Activated CD4-positive, alpha-beta memory T cell treated with anti-CD3 and anti-CD28 coated beads for 36 hours (primary cell): ENCODE results near the gene KRT9. TPM values are rescaled to one million over a fixed set of nuclear protein-coding genes. Genes with fewer than 3 reads are reported as not detected.

Experiments used
- CTCF ChIA-PET: fragments of 350-600 bp; sonication (Branson Sonifier 250); formaldehyde crosslinking; loops from one replicate; lab custom pipeline; 2021; ENCODE audit warnings: antibody characterized with exemption, inconsistent platforms; lab: Charles Lee
- POLR2A ChIA-PET: fragments of 350-600 bp; sonication (Branson Sonifier 250); formaldehyde crosslinking; loops from one replicate; lab custom pipeline; 2021; ENCODE audit warnings: antibody characterized with exemption; lab: Charles Lee
- DNase-seq: peaks from one replicate; pipeline ENCODE4 v3.0.0-alpha.2; 2020
- H3K27ac Mint-ChIP-seq: one replicate; pipeline ENCODE4 v1.8.0; 2021; ENCODE audit warnings: mixed read lengths
- H3K27me3 Mint-ChIP-seq: one replicate; pipeline ENCODE4 v1.8.0; 2021; ENCODE audit warnings: mixed read lengths
- H3K36me3 Mint-ChIP-seq: one replicate; pipeline ENCODE4 v1.8.0; 2021; ENCODE audit warnings: mixed read lengths
- H3K4me1 Mint-ChIP-seq: one replicate; pipeline ENCODE4 v1.8.0; 2021; ENCODE audit warnings: low read depth, mixed read lengths
- H3K4me3 Mint-ChIP-seq: one replicate; pipeline ENCODE4 v1.8.0; 2021; ENCODE audit warnings: mild to moderate bottlenecking, mixed read lengths
- H3K9me3 Mint-ChIP-seq: one replicate; pipeline ENCODE4 v1.8.0; 2021; ENCODE audit warnings: mixed read lengths
- intact Hi-C: fragments of 100-400 bp; cut with micrococcal nuclease; formaldehyde crosslinking; loops from one replicate; pipeline ENCODE4 v1.15.1; 2023
- total RNA-seq, 2 experiments: library from RNA; stranded (reverse); gene quantifications; one replicate each; pipeline ENCODE4 v1.2.3, GENCODE V29; 2021

Gene KRT9
- total RNA-seq, 2 experiments from 2014 or later, result not detected

DNA sequence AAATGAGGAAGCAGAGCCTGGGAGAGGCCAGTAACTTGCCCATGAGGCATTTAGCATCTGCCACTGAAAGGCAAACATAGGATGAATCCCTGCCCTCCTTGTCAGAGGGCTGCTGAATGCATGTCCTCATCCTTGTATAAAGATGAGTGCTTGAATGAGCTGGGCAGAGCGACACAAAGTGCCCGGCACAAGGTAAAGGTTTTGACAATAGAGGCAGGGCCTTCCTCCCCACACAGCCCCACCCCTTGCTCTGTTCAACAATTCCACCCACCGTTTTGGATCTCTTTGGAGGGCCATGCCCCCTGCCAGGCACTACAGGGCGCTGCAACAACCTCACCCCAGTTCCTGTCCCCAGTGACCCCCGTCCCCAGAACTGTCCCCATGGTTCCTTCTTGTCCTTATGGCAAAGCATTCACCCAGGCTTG is 42.4 kb downstream of the KRT9 start:
- ChIA-PET POLR2A (no interaction called here), CTCF (interaction anchor here (1.5 to 3.7 kb wide), 3 partner anchors 13 to 119 kb away, joined by 4 to 19 read pairs (median 6); no protein-coding TSS in a partner anchor)
- Mint-ChIP-seq H3K36me3 (no peaks in the 10 kb centered on the region), H3K27me3 (peaks cover 42% of the 10 kb centered on the region), H3K4me1 (peaks cover 5% of the 10 kb centered on the region), H3K9me3 (no peaks in the 10 kb centered on the region), H3K27ac (no peak overlapping the region), H3K4me3 (no peak overlapping the region)
- intact Hi-C loops, result no loop called here
- DNase-seq, result no peak

DNA sequence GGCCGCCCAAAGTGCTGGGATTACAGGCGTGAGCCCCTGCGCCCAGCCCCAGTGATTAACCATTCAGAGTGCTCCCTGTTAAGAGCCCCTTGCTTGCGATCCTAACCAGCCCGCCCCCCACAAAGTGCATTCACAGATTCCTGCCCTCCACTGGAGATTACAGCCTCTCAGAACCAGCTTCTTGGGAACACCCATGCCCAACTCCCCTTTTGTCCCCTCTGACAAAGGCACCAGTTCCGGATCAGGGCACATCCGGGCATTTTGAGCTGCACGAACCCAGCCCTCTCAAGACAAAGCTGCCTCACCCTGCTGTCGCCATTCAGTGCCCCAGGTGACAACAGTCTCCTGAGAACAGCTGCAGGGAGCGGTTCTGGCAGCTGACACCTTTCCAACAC is 42.9 kb downstream of the KRT9 start:
- intact Hi-C loops, result no loop called here
- Mint-ChIP-seq H3K27me3 (peaks cover 42% of the 10 kb centered on the region), H3K9me3 (no peaks in the 10 kb centered on the region), H3K36me3 (no peaks in the 10 kb centered on the region), H3K4me1 (peaks cover 5% of the 10 kb centered on the region), H3K4me3 (no peak overlapping the region), H3K27ac (no peak overlapping the region)
- ChIA-PET CTCF (interaction anchor here (1.5 to 3.7 kb wide), 3 partner anchors 14 to 119 kb away, joined by 4 to 19 read pairs (median 6); no protein-coding TSS in a partner anchor), POLR2A (no interaction called here)
- no peak for DNase-seq

DNA sequence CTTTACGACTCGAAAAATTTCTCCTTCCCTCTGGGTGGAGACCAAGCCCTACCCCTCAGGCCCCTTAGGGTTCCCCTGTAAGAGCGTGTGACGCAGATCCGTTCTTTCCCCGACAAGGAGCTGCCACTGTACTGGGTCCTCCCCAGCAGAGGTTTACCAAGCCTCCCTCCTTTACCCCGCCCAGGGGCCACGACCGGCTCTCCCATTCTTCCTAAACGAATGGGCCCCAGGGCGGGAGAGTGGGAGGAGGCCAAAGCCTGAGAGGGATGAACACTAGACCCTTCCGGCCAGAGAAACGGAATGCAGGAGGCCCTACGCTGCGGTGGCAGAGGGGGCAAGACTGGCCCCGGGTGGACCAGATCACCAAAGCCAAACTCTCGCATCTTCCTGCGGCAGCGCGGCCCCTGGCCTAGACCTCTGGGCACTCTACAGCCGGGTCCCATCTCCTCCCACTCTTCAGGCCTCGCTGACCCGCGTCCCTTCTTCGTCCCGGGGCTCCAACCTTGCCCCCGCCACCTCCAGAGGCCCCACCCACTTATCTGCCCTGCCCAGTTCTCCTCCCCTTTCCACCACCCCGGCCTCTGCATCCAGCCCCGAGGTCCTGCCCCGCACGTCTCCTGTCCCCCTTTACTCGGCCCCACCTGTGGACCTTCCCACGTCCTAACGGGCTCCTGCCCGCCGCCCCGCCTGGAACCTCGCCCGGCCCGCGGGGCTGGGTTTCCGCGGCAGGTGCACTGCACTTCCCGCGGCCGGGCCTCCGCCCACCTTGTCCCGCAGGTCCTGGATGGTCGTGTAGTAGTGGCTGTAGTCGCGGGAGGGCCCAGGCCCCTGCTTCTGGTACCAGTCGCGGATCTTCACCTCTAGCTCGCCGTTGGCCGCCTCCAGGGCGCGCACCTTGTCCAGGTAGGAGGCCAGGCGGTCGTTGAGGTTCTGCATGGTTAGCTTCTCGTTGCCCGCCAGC is 44.5 kb downstream of the KRT9 start:
- Mint-ChIP-seq H3K4me1 (peaks cover 5% of the 10 kb centered on the region), H3K36me3 (no peaks in the 10 kb centered on the region), H3K27me3 (peaks cover 38% of the 10 kb centered on the region), H3K4me3 (no peak overlapping the region), H3K27ac (no peak overlapping the region), H3K9me3 (no peaks in the 10 kb centered on the region)
- no peak for DNase-seq
- intact Hi-C loops, result no loop called here
- ChIA-PET CTCF (interaction anchor here (3.7 kb wide), 1 partner anchor 22 kb away, joined by 19 read pairs; no protein-coding TSS in a partner anchor), POLR2A (no interaction called here)

DNA sequence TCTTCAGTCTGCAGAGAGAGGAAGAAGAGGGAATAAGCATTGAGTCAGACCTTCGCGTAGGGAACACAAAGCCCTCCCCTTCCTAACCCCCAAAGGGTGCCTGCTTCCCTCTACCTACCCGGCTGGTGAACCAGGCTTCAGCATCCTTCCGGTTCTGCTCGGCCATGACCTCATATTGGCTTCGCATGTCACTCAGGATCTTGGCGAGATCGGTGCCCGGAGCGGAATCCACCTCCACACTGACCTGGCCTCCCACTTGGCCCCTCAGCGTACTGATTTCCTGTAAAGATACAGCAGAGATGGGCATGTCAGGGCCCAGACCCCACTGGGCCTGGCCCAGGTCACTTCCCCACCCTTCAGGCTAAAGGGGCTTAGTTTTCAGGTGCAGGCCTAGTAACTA is 47.6 kb downstream of the KRT9 start:
- no peak overlapping the region for H3K4me3 Mint-ChIP-seq
- peaks cover 24% of the 10 kb centered on the region for H3K27me3 Mint-ChIP-seq
- H3K27ac Mint-ChIP-seq, result no peak overlapping the region
- H3K4me1 Mint-ChIP-seq, result peaks cover 5% of the 10 kb centered on the region
- ChIA-PET POLR2A (no interaction called here), CTCF (no interaction called here)
- no peak for DNase-seq
- no peaks in the 10 kb centered on the region for H3K9me3 Mint-ChIP-seq
- no peaks in the 10 kb centered on the region for H3K36me3 Mint-ChIP-seq
- intact Hi-C loops, result no loop called here

DNA sequence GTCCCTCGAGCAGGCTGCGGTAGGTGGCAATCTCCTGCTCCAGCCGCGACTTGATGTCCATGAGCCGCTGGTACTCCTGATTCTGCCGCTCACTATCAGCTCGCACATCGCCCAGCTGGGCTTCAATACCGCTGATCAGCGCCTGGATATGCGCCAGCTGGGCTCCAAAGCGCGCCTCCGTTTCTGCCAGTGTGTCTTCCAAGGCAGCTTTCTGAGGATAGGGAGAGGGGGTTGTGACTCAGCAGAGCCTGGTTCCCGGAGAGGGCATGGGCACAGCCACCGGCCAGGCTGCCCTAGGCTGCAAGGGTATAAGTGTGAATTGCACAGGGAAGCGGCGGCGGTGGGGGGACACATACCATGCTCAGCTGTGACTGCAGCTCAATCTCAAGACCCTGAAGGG is 48.1 kb downstream of the KRT9 start:
- H3K9me3 Mint-ChIP-seq, result no peaks in the 10 kb centered on the region
- POLR2A ChIA-PET, result no interaction called here

DNA sequence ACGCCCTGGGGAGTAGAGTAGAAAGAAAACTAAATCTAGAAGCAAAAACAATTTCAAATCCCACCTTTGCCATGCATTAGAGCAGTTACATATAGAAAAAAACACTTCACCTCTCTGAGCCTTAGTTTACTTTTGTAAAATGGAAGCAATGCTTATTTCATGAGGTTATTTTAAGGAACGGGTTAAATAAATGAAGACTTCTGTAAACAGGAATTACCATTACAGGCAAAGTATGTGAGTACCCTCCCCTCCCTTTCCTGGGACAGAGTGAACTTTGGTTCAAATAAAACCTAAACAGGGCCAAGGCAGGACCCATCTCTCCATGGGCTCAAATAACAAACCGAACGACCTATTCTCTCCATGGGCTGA is 48.6 kb downstream of the KRT9 start:
- Mint-ChIP-seq H3K36me3 (no peaks in the 10 kb centered on the region), H3K27ac (no peak overlapping the region), H3K9me3 (no peaks in the 10 kb centered on the region), H3K4me1 (peaks cover 5% of the 10 kb centered on the region), H3K4me3 (no peak overlapping the region), H3K27me3 (peaks cover 15% of the 10 kb centered on the region)
- intact Hi-C loops, result no loop called here
- no peak for DNase-seq
- ChIA-PET POLR2A (no interaction called here), CTCF (no interaction called here)

More for the DNA sequence above, 48.1 kb downstream of the KRT9 start:
- CTCF ChIA-PET, result no interaction called here
- H3K36me3 Mint-ChIP-seq, result no peaks in the 10 kb centered on the region
- peaks cover 5% of the 10 kb centered on the region for H3K4me1 Mint-ChIP-seq
- DNase-seq, result no peak
- intact Hi-C loops, result no loop called here
- no peak overlapping the region for H3K4me3 Mint-ChIP-seq
- no peak overlapping the region for H3K27ac Mint-ChIP-seq
- peaks cover 19% of the 10 kb centered on the region for H3K27me3 Mint-ChIP-seq

DNA sequence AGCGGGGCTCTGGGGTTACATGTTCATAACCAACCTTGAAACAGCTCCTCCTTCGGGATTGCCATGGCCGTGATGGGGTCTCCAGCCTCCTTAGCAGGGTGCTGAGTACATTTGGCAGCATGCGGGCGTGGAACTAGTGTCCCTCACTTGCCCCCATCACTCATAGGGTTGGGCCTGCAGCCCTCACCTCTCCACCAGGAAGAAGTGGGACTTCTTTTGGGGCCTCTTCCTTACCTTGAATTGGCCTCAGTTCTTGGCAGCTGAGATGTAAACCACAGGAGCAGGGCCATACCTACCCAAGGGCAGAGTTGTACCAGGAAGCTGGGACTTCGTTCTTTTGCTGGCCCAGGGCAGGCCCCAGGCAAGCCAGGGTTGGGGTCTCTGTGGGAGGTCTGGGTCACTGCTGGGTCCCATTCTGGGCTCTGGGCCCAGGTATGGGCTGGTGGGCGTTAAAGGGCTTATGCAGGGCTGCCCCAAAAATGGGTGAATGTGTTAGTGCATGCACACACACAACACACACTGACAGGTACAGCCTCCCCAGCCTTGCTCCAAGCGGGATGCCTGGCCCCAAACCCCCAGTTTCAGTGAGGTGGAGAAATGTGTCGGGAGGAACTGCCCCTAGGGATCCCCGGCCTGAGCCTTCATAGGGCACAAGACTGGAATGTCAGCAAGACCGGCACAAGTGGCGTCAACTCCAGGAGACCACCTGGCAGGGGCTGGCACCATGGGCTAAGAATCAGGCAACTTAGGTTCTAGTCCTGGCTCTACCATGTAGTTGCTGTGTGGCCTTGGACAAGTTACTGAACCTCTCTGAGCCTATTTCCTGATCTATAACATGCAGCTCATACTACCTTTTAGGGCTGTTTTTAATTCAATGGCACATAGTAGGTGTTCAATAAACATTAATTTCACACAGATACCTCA is 49.3 kb downstream of the KRT9 start:
- H3K4me1 Mint-ChIP-seq, result peaks cover 3% of the 10 kb centered on the region
- H3K27ac Mint-ChIP-seq, result no peak overlapping the region
- no peak for DNase-seq
- ChIA-PET POLR2A (no interaction called here), CTCF (no interaction called here)
- H3K27me3 Mint-ChIP-seq, result peaks cover 12% of the 10 kb centered on the region
- intact Hi-C loops, result no loop called here
- no peaks in the 10 kb centered on the region for H3K36me3 Mint-ChIP-seq
- no peaks in the 10 kb centered on the region for H3K9me3 Mint-ChIP-seq
- no peak overlapping the region for H3K4me3 Mint-ChIP-seq

DNA sequence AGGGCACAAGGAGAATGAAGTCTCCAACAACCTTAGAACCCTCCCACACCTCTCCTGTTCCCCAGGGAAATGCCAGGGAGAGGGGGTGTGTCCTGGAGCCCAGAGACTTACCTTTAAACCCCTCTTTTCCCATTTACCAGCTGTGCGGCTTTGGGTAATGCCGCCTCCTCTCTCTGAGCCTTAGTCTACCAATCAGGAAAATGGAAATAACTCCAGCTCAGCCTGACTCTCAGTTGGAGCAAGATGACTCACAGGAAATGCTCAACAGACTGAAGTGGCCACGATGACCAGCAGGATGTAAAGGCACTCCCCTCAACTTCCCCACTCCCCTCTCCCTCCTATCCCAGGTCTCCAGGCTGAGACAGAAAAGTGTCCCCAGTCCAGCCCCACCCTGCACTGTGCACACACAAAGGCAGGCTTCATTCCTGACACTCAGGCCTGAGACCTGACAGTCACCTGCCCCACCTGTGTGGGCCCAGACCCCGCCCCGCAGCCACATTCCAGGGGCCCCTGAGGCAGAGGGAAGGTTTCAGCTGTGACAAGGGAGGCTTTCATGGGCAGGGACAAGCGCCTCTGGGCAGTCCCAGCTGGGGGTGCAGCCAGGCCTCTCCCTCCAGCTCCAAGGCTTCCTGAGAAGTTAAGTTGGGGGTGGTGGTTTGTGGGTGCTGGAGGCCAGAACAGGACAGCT is 50.1 kb downstream of the KRT9 start:
- H3K27ac Mint-ChIP-seq, result no peak overlapping the region
- H3K4me1 Mint-ChIP-seq, result no peaks in the 10 kb centered on the region
- ChIA-PET POLR2A (no interaction called here), CTCF (no interaction called here)
- no peaks in the 10 kb centered on the region for H3K9me3 Mint-ChIP-seq
- H3K27me3 Mint-ChIP-seq, result peaks cover 6% of the 10 kb centered on the region
- DNase-seq, result no peak
- no peaks in the 10 kb centered on the region for H3K36me3 Mint-ChIP-seq
- no peak overlapping the region for H3K4me3 Mint-ChIP-seq
- intact Hi-C loops, result no loop called here

DNA sequence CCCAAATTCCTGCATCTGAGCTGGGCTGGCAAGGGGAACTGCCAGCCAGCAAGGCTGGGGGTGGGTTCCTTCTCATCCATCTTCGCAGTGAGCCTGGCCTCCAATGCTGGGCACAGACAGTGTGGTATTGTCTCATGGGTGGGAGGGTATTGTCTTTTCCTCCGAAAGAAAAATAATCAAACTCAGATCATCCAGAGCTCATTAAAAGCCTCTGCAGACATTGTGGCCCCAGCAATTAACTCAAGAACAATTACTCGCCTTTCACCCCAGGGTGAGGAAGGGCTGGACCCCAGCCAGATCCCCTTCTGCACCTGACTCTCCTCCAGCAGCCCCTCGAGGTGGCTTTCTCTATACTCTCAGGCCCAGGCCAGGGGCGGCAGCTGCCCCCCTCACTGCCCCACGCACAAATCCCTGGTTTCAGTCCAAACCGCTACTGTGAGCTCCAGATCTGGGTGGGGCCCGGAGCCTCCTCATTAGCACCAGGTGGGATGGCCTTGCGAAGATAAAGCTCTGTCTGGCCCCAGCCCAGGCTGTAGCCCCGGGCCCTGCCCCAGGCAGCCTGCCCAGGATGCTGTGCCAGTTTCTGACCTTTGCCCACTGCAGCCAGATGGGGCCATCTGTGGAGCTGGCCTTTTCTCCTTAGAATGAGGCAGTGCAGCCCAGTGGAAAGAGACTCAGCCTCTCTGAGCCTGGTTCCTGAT is 50.9 kb downstream of the KRT9 start:
- Mint-ChIP-seq H3K27ac (no peak overlapping the region), H3K36me3 (no peaks in the 10 kb centered on the region), H3K27me3 (peaks cover 4% of the 10 kb centered on the region), H3K9me3 (no peaks in the 10 kb centered on the region), H3K4me1 (no peaks in the 10 kb centered on the region), H3K4me3 (no peak overlapping the region)
- no peak for DNase-seq
- ChIA-PET POLR2A (no interaction called here), CTCF (no interaction called here)
- intact Hi-C loops, result no loop called here

DNA sequence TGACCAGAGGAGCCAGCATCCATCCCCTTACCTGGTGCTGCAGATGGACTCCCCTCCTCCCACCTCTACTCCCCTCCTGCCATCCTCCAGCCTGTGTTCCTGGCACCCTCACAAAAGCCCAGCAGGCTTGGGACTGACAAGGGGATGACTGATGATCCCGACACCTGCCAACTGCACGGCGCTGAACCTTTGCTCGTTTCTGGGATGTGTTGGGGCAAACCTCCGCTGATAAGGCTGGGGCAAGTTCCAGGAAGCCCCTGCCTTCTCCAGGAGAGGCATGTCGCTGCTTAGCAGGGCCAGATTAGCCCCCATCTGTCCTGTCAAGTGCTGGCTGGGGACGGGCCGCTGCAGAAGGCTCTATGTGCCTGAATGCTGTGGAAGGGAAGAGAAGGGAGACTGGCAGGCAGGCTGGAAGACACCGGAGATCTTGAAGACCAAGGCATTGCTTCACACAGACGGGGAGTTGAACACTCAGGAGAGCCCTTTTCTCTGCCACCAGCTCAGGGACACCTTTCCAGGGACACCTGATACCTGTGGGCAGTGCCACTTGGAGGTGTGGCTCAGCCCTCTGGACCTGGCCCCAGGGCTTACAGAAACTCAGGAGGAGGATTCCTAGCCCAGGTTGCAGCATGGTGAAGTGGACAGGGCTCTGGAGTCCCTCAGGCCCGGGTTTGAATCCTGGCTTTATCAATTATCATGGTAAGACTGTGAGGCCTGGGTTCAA is 52.2 kb downstream of the KRT9 start:
- H3K27ac Mint-ChIP-seq, result no peak overlapping the region
- H3K27me3 Mint-ChIP-seq, result no peaks in the 10 kb centered on the region
- no peak for DNase-seq
- H3K4me3 Mint-ChIP-seq, result no peak overlapping the region
- ChIA-PET CTCF (no interaction called here), POLR2A (no interaction called here)
- intact Hi-C loops, result no loop called here
- no peaks in the 10 kb centered on the region for H3K9me3 Mint-ChIP-seq
- H3K36me3 Mint-ChIP-seq, result no peaks in the 10 kb centered on the region
- no peaks in the 10 kb centered on the region for H3K4me1 Mint-ChIP-seq
